KG1 (cell line): Measurements from ENCODE around the gene MAP3K20.
"Not testable (repeated sequence)": the region's sequence is repeated elsewhere in the genome, so short reads cannot be mapped to it uniquely, and the experiment has no call there.

ENCODE experiments used
- DNase-seq: peaks from one replicate; lab custom pipeline; 2025; lab: John Stamatoyannopoulos, UW

The MAP3K20 gene

GRCh38 chr2:173126819-173127218, 51.2 kb downstream of the MAP3K20 start:
- DNase-seq = no peak

- DNase-seq = not testable (repeated sequence)
These were observed 52.5 kb downstream of the MAP3K20 start for GRCh38 chr2:173128132-173128531.

DNA sequence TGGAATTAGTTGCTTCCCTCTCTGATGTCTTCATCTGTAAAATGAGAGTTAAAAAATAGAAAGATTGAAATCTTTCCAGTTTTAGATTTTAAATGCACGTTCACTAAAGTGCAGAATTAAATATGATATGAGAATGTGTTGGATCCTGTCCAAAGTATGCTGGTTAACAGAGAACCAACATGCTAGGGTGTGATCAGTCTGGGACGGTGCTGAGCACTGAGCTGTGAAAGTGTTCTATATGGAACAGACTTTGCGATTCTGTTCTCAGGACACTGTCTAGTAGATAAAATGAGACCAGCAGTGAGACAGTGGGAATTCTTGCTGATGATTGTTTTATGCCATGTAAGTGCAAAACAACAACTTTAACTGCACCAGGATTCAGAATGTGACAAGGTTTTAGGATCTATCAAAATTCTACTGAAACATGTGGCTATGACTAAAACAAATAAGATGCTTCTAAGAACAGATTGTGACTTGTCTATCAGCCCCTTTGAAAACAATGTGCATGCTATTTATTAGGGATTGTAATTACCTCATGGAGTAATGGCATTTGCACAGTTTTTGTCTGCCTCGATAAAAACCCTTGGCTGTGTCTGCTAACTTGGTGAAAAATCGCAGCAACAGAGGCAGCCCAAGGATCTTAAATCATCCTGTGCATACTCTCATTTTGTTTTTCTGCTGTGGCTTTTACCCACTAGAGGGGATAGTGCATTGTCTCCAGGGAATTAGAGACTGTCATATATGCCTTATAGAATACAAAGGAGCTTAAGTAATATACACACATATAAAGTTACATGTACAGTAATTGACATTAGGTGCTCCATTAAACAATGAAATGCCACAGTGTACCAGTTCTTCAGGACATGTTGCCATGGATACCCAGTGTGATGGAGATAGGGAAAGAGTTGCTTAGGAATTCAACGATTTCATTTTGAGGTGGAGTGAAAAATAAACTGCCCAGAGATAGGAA, 55.1 kb downstream of the MAP3K20 start:
- DNase-seq = no peak

DNA sequence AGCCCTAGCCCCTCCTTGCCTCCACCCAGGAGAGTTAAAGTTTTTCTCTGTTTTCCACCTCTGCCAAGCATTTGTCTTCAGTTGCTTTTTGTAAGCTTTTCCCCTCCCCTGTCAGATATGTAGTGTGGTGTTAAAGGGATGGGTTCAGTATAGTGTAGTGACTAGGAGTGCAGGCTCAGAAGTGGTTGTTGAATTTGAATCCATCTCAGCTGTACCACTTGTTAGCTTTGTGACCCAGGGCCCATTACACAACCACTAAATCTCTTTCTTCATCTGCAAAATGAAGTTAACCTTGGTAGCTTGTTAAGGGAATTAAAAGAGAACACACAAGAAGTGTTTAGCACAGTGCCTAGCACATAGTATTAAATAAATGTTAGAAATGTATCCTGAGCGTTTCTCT, 56.9 kb downstream of the MAP3K20 start:
- no peak for DNase-seq

DNA sequence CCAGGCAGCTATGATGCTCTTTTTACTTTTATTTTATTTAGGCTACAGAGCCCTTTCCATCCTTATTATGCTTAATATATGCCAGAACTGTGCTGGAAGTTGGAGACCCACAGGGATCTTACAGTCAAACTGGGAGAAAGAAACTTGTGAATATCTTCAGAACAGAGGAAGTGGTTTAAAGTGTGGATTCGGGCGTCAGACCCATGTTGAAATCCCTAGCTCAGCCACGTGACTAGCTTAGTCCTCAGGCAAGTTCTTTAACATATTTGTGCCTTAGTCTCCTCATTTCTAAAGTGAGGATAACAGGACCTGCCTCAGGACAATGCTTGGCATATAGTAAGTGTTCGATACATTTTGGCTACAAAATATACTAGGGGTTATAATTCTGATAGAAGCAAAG, 59.1 kb downstream of the MAP3K20 start:
- DNase-seq = no peak

DNA sequence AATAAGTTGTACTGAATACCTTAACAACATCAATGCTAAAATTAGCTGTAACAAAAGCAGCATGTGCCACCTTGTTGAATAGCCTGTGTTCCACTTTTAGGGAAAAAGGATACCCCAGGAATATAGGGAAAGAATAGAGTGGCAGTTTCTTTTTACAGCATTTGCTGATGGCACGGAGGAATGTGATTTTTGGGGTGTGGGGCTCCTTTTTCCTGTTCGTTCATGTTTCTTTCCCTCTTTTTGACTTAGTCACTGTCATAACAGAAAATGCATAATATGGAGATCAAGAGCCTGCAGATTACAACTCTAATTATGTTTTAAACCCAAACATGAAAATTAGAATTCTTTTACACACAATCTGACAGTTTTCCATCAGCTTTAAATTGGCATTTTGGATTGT, 60.4 kb downstream of the MAP3K20 start:
- DNase-seq = no peak

DNA sequence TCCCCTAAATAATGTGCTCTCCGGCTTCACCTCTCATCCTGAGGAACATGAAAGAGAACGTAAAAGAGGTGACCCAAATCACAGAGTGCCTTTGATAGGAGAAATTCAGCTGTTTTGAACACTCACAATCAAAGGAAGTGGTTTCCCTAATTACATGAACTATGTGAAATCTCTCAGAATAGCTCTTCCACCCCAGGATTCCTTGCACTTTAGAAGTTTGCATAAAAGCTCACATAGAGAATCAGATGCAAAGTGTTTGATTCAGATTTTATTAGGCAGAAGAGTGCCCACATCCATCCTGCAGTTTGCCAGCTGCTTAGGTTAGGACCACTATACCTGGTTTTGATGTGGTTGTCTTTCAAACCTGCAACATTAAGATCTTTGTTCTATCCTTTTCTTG, 61.0 kb downstream of the MAP3K20 start:
- no peak for DNase-seq

DNA sequence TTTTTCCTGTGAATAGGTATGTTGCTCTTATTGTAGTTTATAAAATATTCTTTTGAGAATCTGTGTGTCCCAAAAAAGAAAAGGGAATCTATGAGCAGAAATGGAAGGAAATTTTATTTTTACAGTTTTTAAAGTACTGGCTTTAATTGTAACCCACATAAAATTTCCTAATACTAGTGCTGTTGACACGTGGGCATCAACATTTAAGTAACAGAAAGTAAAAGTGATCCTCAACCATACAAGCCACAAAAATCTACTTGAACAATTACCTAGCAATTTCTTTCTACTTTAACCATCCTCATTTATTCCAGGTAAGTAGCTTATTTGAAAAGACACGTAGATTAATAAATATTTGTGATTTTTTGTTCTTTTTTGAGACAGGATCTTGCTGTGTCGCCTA, 62.0 kb downstream of the MAP3K20 start:
- DNase-seq = no peak

- no peak for DNase-seq
These were observed 63.3 kb downstream of the MAP3K20 start for GRCh38 chr2:173138962-173139361.

DNA sequence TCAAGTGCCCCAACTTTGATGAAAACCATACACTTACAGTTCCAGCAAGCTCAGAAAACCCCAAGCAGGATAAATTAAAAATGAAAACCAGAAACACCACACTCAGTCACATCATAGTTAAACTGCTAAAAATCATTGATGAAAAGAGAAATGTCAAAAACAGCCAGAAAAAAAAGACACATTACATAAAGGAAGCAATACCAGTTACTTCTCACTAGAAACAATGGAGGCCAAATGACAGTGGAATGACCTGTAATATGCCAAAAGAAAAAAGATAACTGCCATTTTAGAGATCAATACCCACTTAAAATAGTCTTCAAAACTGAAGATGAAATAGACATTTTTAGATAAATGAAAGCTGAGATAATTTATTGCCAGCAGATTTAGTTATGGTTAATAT, 66.0 kb downstream of the MAP3K20 start:
- no peak for DNase-seq

- no peak for DNase-seq
These were observed 69.8 kb downstream of the MAP3K20 start for GRCh38 chr2:173145454-173145853.

DNA sequence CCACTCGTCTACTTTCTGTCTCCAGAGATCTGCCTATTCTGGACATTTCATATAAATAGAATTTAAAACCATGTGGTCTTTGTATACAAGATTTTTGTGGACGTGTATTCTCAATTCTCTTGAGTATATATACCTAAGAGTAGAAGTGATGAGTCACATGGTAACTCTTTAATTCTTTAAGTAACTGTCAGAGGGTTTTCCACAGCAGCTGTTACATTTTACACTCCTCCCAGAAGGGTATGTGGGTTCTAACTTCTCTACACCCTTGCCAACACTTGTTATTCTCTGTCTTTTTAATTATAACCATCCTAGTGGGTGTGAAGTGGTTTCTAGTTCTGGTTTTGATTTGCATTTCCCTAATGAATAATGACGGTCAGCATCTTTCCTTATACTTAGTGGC, 70.9 kb downstream of the MAP3K20 start:
- DNase-seq = no peak

- no peak for DNase-seq
These were observed 72.9 kb downstream of the MAP3K20 start for GRCh38 chr2:173148520-173148919.

GRCh38 chr2:173149491-173149890, 73.8 kb downstream of the MAP3K20 start:
- DNase-seq = no peak

DNA sequence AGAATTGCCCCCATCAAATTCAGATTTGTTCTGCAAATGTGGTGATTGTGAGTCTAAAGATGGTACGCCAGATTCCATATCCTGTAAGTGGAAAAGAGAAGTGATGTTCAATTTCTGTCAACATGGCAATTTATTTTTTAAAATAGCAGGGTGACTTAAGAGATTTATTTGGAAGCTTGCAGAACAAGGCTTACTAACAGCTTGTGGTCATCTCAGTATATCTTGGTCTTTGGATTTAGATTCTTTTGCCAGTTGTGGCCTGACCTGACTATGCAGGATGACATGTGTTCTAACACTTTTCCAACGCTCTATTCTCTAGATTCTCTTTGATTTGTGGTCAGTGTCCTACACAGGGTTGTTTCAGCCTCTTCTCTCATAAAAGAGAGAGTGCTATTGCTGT, 74.4 kb downstream of the MAP3K20 start:
- no peak for DNase-seq

- DNase-seq = no peak
These were observed 75.3 kb downstream of the MAP3K20 start for GRCh38 chr2:173150963-173151362.

GRCh38 chr2:173151671-173152401, 76.2 kb downstream of the MAP3K20 start:
- DNase-seq = no peak

GRCh38 chr2:173153301-173153885, 77.7 kb downstream of the MAP3K20 start:
- no peak for DNase-seq

GRCh38 chr2:173157676-173158293, 82.1 kb downstream of the MAP3K20 start:
- DNase-seq = no peak

DNA sequence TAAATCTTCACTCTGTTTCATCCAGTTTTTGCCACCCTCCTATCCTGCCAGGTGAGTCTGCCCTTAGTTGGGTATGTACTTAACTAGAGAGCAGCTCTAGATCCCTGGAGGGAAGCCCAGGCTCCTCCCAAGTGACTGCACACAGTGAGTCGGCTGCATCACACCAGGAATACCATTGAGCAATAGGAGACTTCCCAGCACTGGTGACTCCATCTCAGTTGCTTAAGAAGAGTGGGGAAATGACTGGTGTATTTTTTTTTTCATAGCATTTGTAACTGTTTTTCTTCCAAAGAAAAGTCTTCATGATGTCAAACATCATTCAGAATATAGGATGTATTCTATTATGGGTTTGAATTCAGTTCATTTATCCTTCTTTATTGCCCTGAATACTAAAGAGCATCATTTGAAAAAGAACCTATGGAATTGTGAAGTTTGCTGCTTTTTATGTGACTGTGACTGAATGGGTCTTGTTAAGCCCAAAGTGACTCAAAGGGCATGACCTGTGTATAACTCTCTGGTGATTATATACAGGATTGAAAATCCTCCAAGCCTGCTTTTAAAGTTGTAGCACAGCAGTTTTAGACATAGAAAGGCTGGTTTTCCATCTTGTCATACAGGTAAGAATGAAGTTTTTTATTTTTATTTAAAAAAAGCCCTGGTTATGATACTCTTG, 84.3 kb downstream of the MAP3K20 start:
- DNase-seq = no peak

DNA sequence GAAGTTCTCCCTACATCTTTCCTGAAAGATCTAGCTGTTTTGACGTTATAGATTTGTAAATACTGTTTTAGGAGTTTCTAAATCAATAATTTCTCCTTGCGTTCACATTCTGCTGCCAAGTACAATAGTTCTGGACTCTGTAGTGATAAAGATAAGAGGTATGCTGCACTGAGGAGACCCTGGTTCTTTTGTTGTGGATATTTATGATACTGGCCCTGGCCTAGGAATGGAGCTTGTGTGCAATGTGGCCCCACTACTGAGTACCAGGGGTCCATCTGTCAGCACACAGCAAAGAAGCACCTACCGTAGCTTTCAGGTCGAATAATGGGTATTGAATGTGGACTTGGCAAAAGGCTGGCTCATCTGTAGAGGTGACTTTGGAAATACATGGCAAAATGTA, 85.0 kb downstream of the MAP3K20 start:
- no peak for DNase-seq

- no peak for DNase-seq
These were observed 85.4 kb downstream of the MAP3K20 start for GRCh38 chr2:173161040-173161439.
